ENCODE results near the gene PPA1.

PPA1 gene

DNA sequence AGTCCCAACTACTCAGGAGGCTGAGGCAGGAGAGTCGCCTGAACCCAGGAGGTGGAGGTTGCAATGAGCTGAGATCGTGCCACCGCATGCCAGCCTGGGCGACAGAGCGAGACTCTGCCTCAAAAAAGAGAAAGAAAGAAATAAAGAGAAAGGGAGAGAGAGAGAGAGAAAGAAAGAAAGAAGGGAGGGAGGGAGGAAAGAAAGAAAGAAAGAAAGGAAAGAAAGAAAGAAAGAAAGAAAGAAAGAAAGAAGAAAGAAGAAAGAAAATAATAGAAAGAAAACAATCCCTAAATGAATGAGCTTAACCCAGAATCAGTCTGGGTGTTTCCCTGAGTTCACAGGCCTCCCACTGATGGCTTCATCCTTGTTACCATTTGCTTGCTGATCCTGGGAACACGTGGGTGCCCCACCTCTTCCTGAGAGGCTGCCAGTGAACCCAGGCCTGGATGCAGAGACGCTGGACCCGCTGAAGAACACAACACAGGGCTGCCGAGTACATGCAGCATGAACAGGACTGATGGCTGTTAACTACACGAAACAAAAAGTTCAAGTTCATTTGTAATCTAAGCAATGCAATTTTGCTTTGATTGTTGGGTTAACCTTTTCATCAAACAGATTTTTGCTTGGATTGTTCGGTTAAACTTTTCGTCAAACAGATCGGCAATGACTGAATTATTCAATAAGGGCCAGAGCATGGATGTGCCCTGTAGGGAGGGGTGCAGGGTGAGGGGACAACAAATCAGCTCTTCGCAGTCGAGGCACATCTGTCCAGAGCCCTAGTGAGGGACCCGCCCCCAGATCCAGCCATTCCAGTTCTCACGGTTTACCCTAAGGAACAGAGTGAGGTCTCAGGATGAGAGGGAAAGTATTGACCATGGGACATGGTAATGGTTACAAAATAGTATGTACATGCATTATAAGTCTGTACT is 39.0 kb upstream of the PPA1 start:
- no peak for DNase-seq (ENCODE audit: low read depth in 2 of 2)
- TF ChIP-seq, protein P1, sequence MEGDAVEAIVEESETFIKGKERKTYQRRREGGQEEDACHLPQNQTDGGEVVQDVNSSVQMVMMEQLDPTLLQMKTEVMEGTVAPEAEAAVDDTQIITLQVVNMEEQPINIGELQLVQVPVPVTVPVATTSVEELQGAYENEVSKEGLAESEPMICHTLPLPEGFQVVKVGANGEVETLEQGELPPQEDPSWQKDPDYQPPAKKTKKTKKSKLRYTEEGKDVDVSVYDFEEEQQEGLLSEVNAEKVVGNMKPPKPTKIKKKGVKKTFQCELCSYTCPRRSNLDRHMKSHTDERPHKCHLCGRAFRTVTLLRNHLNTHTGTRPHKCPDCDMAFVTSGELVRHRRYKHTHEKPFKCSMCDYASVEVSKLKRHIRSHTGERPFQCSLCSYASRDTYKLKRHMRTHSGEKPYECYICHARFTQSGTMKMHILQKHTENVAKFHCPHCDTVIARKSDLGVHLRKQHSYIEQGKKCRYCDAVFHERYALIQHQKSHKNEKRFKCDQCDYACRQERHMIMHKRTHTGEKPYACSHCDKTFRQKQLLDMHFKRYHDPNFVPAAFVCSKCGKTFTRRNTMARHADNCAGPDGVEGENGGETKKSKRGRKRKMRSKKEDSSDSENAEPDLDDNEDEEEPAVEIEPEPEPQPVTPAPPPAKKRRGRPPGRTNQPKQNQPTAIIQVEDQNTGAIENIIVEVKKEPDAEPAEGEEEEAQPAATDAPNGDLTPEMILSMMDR (IDR thresholded peaks at IDR 0.05; ENCODE audit: low read depth, low read length), result no peak
- no peak overlapping the region for H3K4me3 ChIP-seq (replicated peaks in 1 of 2; ENCODE audit: low read depth in 2 of 2, low read length in 2 of 2)

DNA sequence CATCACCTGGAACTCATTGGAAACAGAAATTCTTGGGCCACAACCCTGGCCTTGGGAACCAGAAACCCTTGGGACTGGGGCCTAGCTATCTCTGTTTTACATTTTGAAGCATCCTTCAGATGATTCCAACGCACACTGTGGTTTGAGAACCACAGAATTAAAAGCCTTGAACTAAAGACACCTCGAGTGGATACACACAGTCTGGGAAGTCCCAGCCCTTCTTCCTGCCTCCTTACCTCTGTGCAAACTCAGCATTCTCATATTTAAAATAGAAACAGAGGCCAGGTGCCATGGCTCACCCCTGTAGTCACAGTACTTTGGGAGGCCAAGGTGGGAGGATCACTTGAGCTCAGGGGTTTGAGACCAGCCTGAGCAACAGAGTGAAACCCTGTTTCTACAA is 37.7 kb upstream of the PPA1 start:
- TF ChIP-seq, protein P1 (IDR thresholded peaks at IDR 0.05; ENCODE audit: low read depth, low read length), result no peak
- no peak for DNase-seq (ENCODE audit: low read depth in 2 of 2)
- no peak overlapping the region for H3K4me3 ChIP-seq (replicated peaks in 1 of 2; ENCODE audit: low read depth in 2 of 2, low read length in 2 of 2)

DNA sequence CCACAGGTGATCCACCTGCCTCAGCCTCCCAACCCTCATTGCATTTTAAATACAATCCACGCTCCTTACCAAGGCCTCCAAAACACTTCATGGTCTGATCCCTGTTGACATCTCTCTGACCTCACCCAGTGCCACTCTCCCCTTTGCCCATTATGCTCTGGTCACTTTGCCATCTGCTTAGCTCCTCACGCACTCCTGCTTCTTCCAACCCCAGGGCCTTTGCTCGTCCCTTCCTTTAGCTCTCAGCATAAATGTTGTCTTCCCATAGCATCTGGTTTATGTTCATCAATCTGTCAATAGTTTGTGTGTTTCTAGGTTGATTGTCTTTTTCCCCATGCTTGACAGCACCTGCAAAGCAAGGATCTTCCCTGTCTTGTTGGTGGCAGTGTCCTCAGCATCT is 36.5 kb upstream of the PPA1 start:
- TF ChIP-seq, protein P1 (IDR thresholded peaks at IDR 0.05; ENCODE audit: low read depth, low read length), result no peak
- no peak for DNase-seq (ENCODE audit: low read depth in 2 of 2)
- H3K4me3 ChIP-seq (replicated peaks in 1 of 2; ENCODE audit: low read depth in 2 of 2, low read length in 2 of 2), result no peak overlapping the region

DNA sequence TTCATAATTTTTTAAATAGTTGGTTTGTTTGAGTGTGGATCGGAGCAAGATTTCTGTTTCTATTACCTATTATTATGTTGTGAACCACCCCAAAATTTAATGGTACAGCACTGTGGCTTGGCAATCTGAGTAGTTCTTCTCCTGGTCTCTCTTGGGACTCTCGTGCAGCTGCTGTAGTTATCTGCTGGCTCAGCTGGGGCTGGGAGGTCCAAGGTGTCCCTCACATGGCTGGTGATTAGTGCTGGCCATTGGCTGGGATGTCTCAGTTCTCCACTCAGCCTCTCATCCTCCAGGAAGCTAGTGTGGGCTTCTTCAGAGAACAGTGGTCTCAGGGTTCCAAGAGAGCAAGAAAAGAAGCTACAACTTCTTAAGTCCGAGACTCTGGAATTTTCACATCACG is 35.1 kb upstream of the PPA1 start:
- no peak for DNase-seq (ENCODE audit: low read depth in 2 of 2)
- TF ChIP-seq, protein P1 (IDR thresholded peaks at IDR 0.05; ENCODE audit: low read depth, low read length), result no peak
- no peak overlapping the region for H3K4me3 ChIP-seq (replicated peaks in 1 of 2; ENCODE audit: low read depth in 2 of 2, low read length in 2 of 2)

DNA sequence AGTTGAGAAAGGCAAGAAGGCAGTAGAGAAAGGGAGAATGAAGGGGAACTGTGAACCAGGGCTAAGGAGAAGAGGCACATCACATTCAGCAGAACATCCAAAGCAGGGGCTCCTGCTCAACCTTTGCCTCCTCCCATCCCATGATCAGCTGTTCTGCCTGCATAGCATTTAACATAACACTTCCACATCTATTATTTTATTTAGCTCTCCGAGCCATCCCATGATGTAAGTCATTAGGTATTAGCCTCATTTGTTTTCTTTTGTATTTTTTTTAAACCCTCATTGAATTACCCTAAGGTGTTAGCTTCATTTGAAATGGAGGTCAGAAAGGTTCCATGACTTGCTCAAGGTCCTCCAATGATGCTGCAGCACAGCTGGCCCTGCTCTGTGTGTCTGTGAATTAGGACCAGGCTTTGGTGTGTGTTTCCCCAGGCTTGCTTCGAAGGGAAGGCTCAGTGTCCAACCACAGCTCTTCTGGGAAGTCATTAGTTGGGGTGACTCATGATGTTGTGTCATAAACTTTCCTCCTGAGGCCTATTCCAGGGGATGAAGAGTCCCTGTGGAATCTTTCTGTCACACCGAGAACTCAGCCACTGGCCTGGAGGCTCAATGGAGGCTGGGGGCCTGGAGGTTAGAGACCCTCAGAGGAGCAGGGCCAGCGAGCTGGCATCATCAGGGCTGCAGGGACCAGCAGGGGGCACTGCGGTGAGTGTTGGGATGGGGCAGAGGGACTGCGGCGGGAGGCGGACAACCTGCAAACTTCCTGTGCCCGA is 34.1 kb upstream of the PPA1 start:
- TF ChIP-seq, protein P1 (IDR thresholded peaks at IDR 0.05; ENCODE audit: low read depth, low read length), result peak; percentile 25
- peak; percentile 73 to 95 for DNase-seq (ENCODE audit: low read depth in 2 of 2)
- H3K4me3 ChIP-seq (replicated peaks in 1 of 2; ENCODE audit: low read depth in 2 of 2, low read length in 2 of 2), result no peak overlapping the region

GRCh38 chr10:70266701-70267100 is 33.5 kb upstream of the PPA1 start:
- H3K4me3 ChIP-seq (replicated peaks in 1 of 2; ENCODE audit: low read depth in 2 of 2, low read length in 2 of 2), result no peak overlapping the region
- TF ChIP-seq, protein P1 (IDR thresholded peaks at IDR 0.05; ENCODE audit: low read depth, low read length), result no peak
- no peak for DNase-seq (ENCODE audit: low read depth in 2 of 2)

All from cardiac fibroblast (primary cell).